HFF-Myc (cell line): ENCODE measurements around the gene ANKRD12.

Experiments used
- DNase-seq: peaks from one replicate; pipeline ENCODE4 v3.0.0-alpha.2; 2011; ENCODE audit warnings: low read depth; ENCODE audit errors: extremely low read depth
- H3K4me3 ChIP-seq: replicated peaks from 2 replicates; pipeline ENCODE4 v1.5.1; 2011; ENCODE audit warnings: low read depth, mild to moderate bottlenecking, control low read depth, low read length
- CTCF ChIP-seq: IDR thresholded peaks from 2 replicates; pipeline ENCODE4 v1.5.1; 2012; ENCODE audit warnings: mild to moderate bottlenecking, low read depth, low read length, control low read depth; ENCODE audit errors: missing control alignments

ANKRD12 gene

DNA sequence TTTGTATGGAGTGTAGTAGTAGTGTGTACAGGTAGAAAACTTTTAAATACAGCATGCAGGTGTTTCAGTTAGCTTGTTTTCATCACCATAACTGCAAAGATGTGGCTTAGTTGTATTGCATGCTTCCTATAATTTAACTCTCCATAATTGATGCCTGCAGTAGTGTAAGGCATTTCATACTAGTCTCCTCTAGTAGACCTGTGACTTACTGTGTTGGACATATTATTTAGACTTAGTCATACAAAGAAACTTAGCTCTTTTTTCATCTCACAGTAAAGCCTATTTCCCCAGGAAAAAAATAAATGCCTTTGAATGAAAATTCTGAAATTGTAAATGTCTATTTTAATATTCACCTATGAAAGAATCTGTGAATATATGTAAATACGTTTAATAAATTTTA is 145.2 kb downstream of the ANKRD12 start:
- H3K4me3 ChIP-seq: no peak overlapping the region
- no peak for DNase-seq
- no peak for TF ChIP-seq CTCF

DNA sequence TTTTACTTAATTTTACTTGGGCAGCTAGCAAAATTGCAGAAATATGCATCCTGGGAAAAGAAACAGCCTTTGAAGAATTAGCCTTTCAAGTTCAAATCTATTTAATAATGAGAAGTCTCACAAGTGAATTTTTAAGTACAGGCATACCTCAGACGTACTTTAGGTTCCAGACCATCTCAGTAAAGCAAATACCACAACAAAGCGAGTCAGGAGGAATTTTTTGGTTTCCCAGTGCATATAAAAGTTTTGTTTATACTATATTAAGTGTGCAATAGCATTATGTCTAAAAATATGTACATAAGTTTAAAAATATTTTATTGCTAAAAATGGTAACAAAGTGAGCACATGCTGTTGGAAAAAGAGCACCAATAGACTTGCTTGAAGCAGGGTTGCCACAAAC is 147.2 kb downstream of the ANKRD12 start:
- no peak for TF ChIP-seq CTCF
- no peak overlapping the region for H3K4me3 ChIP-seq
- no peak for DNase-seq

GRCh38 chr18:9285604-9286003 is 149.0 kb downstream of the ANKRD12 start:
- no peak overlapping the region for H3K4me3 ChIP-seq
- DNase-seq: no peak
- TF ChIP-seq CTCF: no peak

DNA sequence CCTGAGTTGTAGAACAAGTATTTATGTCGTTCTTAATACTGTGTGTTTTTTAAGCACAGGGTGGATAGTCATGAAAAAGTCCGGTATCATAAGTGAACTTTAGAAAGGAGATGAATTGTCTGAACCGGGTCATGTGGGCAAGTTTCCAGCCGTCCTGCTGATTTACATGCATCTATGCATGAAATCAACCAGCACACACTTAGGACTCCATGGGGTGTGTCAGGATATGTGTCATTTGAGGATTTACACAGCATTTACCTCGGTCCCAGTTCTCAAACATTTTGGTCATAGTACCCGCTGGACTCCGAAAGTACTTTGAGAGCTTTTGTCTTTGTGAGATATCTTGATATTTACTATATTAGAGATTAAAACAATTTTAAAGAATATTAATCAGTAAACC is 150.5 kb downstream of the ANKRD12 start:
- no peak for DNase-seq

DNA sequence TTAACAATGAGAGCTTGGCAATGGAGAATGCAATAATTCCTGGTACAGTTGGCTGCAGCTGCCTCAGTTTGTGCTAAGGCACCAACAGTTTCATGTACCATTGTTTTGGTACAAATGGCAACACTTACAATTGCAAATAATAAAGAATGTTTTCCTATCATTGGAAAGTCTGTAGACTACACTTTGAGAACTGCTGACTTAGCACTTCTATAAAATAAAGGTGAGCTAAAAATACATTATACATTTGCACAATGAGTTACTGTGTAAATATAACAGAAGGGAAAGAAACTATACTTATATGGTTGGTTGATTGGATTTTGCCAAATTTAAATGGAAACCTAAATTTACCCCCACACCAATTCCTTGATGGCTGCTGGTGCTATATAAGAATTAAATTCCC is 153.1 kb downstream of the ANKRD12 start:
- TF ChIP-seq CTCF: no peak
- no peak overlapping the region for H3K4me3 ChIP-seq
- no peak for DNase-seq

More for the DNA sequence above, 150.5 kb downstream of the ANKRD12 start:
- no peak for TF ChIP-seq CTCF
- no peak overlapping the region for H3K4me3 ChIP-seq

- H3K4me3 ChIP-seq: no peak overlapping the region
- no peak for TF ChIP-seq CTCF
- DNase-seq: peak; percentile 48
Measured at GRCh38 chr18:9290156-9290555, 153.6 kb downstream of the ANKRD12 start.

DNA sequence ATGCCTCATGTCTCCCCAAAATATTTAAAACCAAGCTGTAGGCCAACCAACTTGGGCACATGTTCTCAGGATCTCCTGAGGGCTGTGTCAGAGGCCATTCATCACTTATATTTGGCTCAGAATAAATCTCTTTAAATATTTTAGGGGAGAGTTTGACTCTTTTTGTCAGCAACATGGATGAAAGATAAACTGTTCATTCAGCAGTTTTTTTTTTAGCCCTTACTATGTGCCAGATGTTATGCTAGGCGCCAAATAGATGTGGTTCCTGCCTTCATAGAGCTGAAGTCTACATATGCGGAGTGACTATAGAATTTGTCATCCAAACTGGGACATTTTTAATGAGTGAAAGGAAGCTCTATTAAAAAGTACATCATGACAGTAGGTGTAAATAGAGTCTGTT is 155.5 kb downstream of the ANKRD12 start:
- DNase-seq: no peak
- TF ChIP-seq CTCF: no peak
- H3K4me3 ChIP-seq: no peak overlapping the region
